Activated CD8-positive, alpha-beta T cell treated with anti-CD3 and anti-CD28 coated beads, Interleukin-2, amount 10 ng/mL, durations not matched to agents 7 days and 5 days (primary cell): ENCODE measurements around the gene RIMS4. TPM values are rescaled to one million over a fixed set of nuclear protein-coding genes. Genes with fewer than 3 reads are reported as not detected.

Experiments used
- ATAC-seq: fragments of 150-1000 bp; cut with Tn5 transposase; one replicate; pipeline ENCODE4 v1.10.0; 2021; ENCODE audit warnings: moderate library complexity
- CTCF ChIA-PET: fragments of 350-600 bp; sonication (Branson Sonifier 250); formaldehyde crosslinking; loops from one replicate; lab custom pipeline; 2021; ENCODE audit warnings: antibody characterized with exemption; lab: Charles Lee
- POLR2A ChIA-PET: fragments of 350-600 bp; sonication (Branson Sonifier 250); formaldehyde crosslinking; loops from one replicate; lab custom pipeline; 2021; ENCODE audit warnings: antibody characterized with exemption; lab: Charles Lee
- DNase-seq: peaks from one replicate; pipeline ENCODE4 v3.0.0-alpha.2; 2020
- H3K27ac Mint-ChIP-seq: one replicate; pipeline ENCODE4 v1.8.0; 2021; ENCODE audit warnings: mild to moderate bottlenecking, mixed read lengths
- H3K27me3 Mint-ChIP-seq: one replicate; pipeline ENCODE4 v1.8.0; 2021; ENCODE audit warnings: low read depth, mixed read lengths
- H3K36me3 Mint-ChIP-seq: one replicate; pipeline ENCODE4 v1.8.0; 2021; ENCODE audit warnings: low read depth, mixed read lengths
- H3K4me1 Mint-ChIP-seq: one replicate; pipeline ENCODE4 v1.8.0; 2021; ENCODE audit warnings: low read depth, mixed read lengths
- H3K4me3 Mint-ChIP-seq: one replicate; pipeline ENCODE4 v1.8.0; 2021; ENCODE audit warnings: mild to moderate bottlenecking, mixed read lengths
- H3K9me3 Mint-ChIP-seq: one replicate; pipeline ENCODE4 v1.8.0; 2022; ENCODE audit warnings: mixed read lengths; ENCODE audit not compliant: insufficient read depth
- total RNA-seq, 2 experiments: library from RNA; stranded (reverse); gene quantifications; one replicate each; pipeline ENCODE4 v1.2.3, GENCODE V29; 2021

The RIMS4 gene
- total RNA-seq, 2 experiments from 2014 or later: not detected

GRCh38 chr20:44709380-44709779 lies 101.0 kb downstream of the RIMS4 start:
- no peaks in the 10 kb centered on the region for H3K4me1 Mint-ChIP-seq
- CTCF ChIA-PET: no interaction called here
- H3K4me3 Mint-ChIP-seq: no peak overlapping the region
- no peaks in the 10 kb centered on the region for H3K36me3 Mint-ChIP-seq
- H3K27ac Mint-ChIP-seq: no peak overlapping the region
- DNase-seq (no peak), ATAC-seq (no peak)
- H3K27me3 Mint-ChIP-seq: peaks cover 7% of the 10 kb centered on the region
- no peaks in the 10 kb centered on the region for H3K9me3 Mint-ChIP-seq
- POLR2A ChIA-PET: no interaction called here

- no peaks in the 10 kb centered on the region for H3K36me3 Mint-ChIP-seq
- no peak for DNase-seq
- H3K27ac Mint-ChIP-seq: no peak overlapping the region
- no peaks in the 10 kb centered on the region for H3K4me1 Mint-ChIP-seq
- POLR2A ChIA-PET: no interaction called here
- peaks cover 2% of the 10 kb centered on the region for H3K27me3 Mint-ChIP-seq
- no peak for ATAC-seq
- H3K4me3 Mint-ChIP-seq: no peak overlapping the region
- CTCF ChIA-PET: no interaction called here
- H3K9me3 Mint-ChIP-seq: no peaks in the 10 kb centered on the region
Observed at GRCh38 chr20:44707018-44707579, 103.2 kb downstream of the RIMS4 start.

GRCh38 chr20:44706301-44707017 lies 103.9 kb downstream of the RIMS4 start:
- no peak overlapping the region for H3K27ac Mint-ChIP-seq
- no peaks in the 10 kb centered on the region for H3K9me3 Mint-ChIP-seq
- no peaks in the 10 kb centered on the region for H3K36me3 Mint-ChIP-seq
- ChIA-PET POLR2A (no interaction called here), CTCF (no interaction called here)
- H3K4me3 Mint-ChIP-seq: no peak overlapping the region
- ATAC-seq (no peak), DNase-seq (no peak)
- H3K27me3 Mint-ChIP-seq: peaks cover 2% of the 10 kb centered on the region
- no peaks in the 10 kb centered on the region for H3K4me1 Mint-ChIP-seq

- POLR2A ChIA-PET: no interaction called here
- CTCF ChIA-PET: interaction anchor here (1.2 kb wide), 1 partner anchor 22 kb away, joined by 3 read pairs; no protein-coding TSS in a partner anchor
- no peak overlapping the region for H3K27ac Mint-ChIP-seq
Observed at GRCh38 chr20:44705364-44706094, 104.8 kb downstream of the RIMS4 start.

GRCh38 chr20:44704551-44704971 lies 105.8 kb downstream of the RIMS4 start:
- ChIA-PET POLR2A (no interaction called here), CTCF (interaction anchor here (1.2 to 1.3 kb wide), 2 partner anchors 21 to 28 kb away, joined by 3 to 5 read pairs; no protein-coding TSS in a partner anchor)
- H3K9me3 Mint-ChIP-seq: no peaks in the 10 kb centered on the region
- peaks cover 2% of the 10 kb centered on the region for H3K27me3 Mint-ChIP-seq
- no peaks in the 10 kb centered on the region for H3K36me3 Mint-ChIP-seq
- H3K4me3 Mint-ChIP-seq: no peak overlapping the region
- DNase-seq: no peak
- no peaks in the 10 kb centered on the region for H3K4me1 Mint-ChIP-seq
- no peak overlapping the region for H3K27ac Mint-ChIP-seq
- no peak for ATAC-seq

More at GRCh38 chr20:44705364-44706094, 104.8 kb downstream of the RIMS4 start:
- Mint-ChIP-seq H3K4me1 (no peaks in the 10 kb centered on the region), H3K36me3 (no peaks in the 10 kb centered on the region), H3K4me3 (no peak overlapping the region), H3K9me3 (no peaks in the 10 kb centered on the region), H3K27me3 (peaks cover 2% of the 10 kb centered on the region)
- ATAC-seq: no peak
- no peak for DNase-seq

- H3K4me3 Mint-ChIP-seq: no peak overlapping the region
- ChIA-PET POLR2A (no interaction called here), CTCF (interaction anchor here (1.2 to 1.3 kb wide), 2 partner anchors 20 to 29 kb away, joined by 3 to 5 read pairs; no protein-coding TSS in a partner anchor)
- H3K36me3 Mint-ChIP-seq: no peaks in the 10 kb centered on the region
- no peak for DNase-seq
- no peaks in the 10 kb centered on the region for H3K9me3 Mint-ChIP-seq
- H3K4me1 Mint-ChIP-seq: no peaks in the 10 kb centered on the region
- no peak overlapping the region for H3K27ac Mint-ChIP-seq
- ATAC-seq: no peak
- H3K27me3 Mint-ChIP-seq: peaks cover 2% of the 10 kb centered on the region
Observed at GRCh38 chr20:44703956-44704488, 106.3 kb downstream of the RIMS4 start.

GRCh38 chr20:44703183-44703925 lies 107.0 kb downstream of the RIMS4 start:
- no peaks in the 10 kb centered on the region for H3K9me3 Mint-ChIP-seq
- peaks cover 2% of the 10 kb centered on the region for H3K27me3 Mint-ChIP-seq
- no peak for DNase-seq
- H3K4me1 Mint-ChIP-seq: no peaks in the 10 kb centered on the region
- ChIA-PET POLR2A (no interaction called here), CTCF (no interaction called here)
- H3K4me3 Mint-ChIP-seq: no peak overlapping the region
- H3K27ac Mint-ChIP-seq: no peak overlapping the region
- no peak for ATAC-seq
- H3K36me3 Mint-ChIP-seq: no peaks in the 10 kb centered on the region

GRCh38 chr20:44702776-44703175 lies 107.6 kb downstream of the RIMS4 start:
- ChIA-PET CTCF (no interaction called here), POLR2A (no interaction called here)
- no peak overlapping the region for H3K27ac Mint-ChIP-seq
- H3K27me3 Mint-ChIP-seq: peaks cover 2% of the 10 kb centered on the region
- no peaks in the 10 kb centered on the region for H3K4me1 Mint-ChIP-seq
- ATAC-seq: no peak
- H3K4me3 Mint-ChIP-seq: no peak overlapping the region
- no peak for DNase-seq
- no peaks in the 10 kb centered on the region for H3K9me3 Mint-ChIP-seq
- H3K36me3 Mint-ChIP-seq: no peaks in the 10 kb centered on the region

- no peaks in the 10 kb centered on the region for H3K36me3 Mint-ChIP-seq
- ATAC-seq (no peak), DNase-seq (no peak)
- CTCF ChIA-PET: interaction anchor here (1.0 to 1.8 kb wide), 2 partner anchors 16 to 18 kb away, joined by 3 to 8 read pairs; no protein-coding TSS in a partner anchor
- H3K4me3 Mint-ChIP-seq: no peak overlapping the region
- no peaks in the 10 kb centered on the region for H3K9me3 Mint-ChIP-seq
- POLR2A ChIA-PET: no interaction called here
- H3K27me3 Mint-ChIP-seq: peaks cover 2% of the 10 kb centered on the region
- no peaks in the 10 kb centered on the region for H3K4me1 Mint-ChIP-seq
- no peak overlapping the region for H3K27ac Mint-ChIP-seq
Observed at GRCh38 chr20:44701858-44702256, 108.5 kb downstream of the RIMS4 start.
